HG03108 (cell line): ENCODE results near the gene CEP164.
"Not testable (repeated sequence)": the region's sequence is repeated elsewhere in the genome, so short reads cannot be mapped to it uniquely, and the experiment has no call there.

Experiments
- ATAC-seq: cut with Tn5 transposase; IDR thresholded peaks from one replicate; pipeline ENCODE4 v1.9.1; 2021; ENCODE audit warnings: moderate library complexity; ENCODE audit not compliant: unreplicated experiment

The CEP164 gene

GRCh38 chr11:117437791-117438130, 110.1 kb downstream of the CEP164 start:
- ATAC-seq = no peak

DNA sequence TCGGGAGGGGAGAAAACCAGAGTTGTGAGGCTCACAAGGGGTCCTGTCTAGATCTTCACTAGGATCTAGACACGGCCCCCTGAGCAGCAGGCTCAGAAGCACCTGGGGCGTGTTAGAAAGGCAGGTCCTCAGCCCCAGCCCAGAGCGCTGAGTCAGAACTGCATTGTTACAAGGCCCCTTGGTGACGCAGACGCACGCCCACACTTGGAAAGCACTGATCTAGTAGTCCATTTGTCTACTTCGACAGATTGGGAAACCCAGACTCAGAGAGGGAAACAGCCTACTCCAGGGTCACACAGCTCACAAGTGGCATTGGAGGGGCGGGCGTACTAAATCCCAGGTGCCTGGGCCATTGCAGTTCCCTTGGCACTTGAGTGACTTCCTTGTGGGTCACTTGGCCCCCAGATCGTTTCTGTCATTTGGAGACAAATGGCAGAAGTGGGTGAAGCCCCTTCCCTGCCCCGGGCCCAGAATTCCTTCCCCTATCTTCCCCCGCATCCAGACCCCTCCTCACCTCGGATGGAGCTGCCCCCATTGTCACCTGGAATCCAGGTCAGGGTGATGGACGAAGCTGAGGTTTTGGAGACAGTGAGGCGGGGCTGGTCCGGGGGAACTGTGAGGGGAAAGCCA, 110.8 kb downstream of the CEP164 start:
- no peak for ATAC-seq

DNA sequence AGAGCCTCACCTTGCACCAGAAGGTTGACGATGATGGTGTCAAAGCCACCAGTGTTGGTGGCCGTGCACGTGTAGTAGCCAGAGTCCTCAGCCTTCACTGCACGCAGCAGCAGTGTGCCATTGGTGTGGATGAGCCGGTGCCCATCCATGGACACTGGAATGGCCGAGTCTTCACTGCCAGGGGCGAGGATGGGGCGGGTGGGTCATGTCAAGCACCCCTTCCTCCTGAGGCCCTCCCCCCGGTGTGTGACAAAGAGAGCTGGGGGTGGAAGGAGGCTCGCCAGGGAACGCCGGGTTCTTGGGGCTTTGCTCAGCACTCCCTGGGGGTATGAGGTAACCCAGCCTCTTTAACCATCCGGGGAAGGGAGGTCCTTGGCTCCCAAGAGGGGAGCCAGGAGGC, 111.6 kb downstream of the CEP164 start:
- ATAC-seq = no peak

DNA sequence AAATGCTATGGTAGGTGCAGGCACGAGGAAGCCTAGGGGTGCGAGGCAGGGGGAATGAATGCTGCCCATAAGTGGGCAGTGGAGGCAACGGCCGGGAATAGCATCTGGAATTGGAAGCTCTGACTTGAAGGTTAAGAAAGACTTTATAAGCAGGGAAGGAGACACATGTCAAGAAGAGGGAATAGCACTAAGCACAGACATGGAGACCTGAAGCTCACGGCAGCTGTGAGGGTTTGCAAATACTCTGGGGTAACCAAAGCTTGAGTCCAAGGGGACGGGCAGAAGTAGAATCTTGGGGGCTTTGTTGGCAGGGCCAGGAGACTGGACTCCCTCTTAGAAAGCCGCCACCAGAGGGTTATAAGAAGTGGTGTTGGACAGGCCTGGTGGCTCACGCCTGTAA, 112.6 kb downstream of the CEP164 start:
- no peak for ATAC-seq

DNA sequence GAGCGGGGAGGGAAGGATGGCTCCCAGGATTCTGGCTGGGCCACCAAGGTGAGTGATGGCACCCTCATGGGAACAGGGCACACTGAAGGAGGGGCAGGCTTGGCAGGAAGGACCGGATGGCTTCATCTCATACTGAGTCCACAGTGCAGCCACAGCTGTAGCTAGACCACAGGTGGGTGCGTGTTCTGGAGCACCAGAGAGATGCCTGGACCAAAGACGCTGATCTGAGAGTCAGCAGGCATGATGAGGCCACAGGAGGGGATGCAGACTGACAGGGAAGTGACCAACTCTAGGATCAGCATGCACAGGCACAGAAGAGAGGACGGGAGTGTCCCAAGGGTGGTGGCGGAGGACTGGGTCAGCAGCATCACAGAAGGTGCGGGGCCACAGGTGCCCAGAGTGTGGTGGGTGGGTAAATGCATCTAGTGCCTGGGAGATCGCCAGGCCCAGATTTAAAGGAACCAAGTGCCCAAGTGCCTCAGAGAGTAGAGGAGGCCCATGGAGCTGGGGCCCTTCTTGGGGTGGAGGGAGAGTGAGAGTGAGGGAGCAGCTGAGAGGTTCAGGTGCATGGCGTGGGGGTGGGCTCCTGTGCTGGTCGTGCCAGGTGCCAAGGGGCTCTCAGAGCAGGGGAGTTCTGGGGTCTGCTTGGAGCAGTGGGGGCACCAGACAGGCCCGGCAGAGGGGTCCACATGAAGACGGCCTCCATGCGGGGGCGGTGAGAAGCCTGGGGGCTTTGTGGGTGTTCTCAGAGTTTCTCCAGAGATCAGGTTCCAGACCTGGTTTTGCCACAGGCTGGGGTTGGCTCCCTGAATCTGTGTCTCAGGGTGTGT, 113.7 kb downstream of the CEP164 start:
- no peak for ATAC-seq

DNA sequence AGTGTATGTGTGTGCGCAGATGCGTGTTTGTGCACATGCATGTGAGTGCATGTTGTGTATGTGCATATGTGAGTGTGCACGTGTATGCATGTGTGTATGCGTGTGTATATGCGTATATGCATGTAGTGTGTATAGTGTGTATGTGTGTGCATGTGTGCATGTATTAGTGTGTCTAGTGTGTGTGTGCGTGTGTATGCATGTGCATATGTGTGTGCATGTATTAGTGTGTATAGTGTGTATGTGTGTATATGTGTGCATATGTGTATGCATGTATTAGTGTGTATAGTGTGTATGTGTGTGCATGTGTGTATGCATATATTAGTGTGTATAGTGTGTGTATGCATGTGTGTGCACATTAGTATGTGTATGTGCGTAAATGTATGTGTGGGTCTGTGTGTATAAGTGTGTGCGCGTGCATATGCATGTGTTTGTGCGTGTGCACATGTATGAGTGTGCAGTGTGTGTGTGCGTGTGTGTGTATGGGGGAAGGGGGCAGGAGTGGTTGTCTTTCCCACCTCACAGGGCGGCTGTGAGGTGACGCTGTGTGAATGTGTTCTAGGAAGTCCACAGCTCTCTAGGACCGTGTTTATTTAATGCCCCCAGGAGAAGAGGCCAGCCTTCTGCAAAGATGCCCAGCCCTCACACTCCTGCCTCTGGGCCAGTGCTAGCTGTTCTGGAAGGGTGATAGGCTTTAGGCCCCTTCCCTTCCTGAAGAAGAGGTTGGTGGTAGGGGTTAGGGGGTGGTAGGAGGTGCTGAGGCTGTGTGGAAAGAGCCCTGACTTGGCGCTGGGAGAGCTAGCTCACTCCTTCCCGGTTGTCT, 114.6 kb downstream of the CEP164 start:
- ATAC-seq = no peak

DNA sequence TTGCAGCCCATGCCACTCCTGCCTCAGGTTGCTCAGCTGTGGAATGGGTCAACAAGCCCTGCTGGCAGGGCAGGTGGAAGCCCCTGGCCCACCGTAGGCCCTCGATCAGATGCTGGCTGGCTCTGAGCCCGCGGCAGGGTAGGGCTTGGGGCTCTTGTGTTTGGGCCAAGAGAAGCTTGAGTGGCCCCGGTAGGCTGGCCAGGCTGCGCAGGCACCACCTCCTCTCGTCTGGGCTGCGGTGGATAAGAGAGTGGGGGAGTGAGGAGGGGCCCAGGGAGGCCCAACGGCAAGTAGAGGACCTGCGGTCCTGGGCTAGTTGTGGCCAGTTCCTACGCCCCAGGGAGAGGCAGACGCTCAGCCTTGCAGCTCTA, 115.2 kb downstream of the CEP164 start:
- ATAC-seq = no peak

GRCh38 chr11:117443266-117444186, 115.9 kb downstream of the CEP164 start:
- no peak for ATAC-seq

DNA sequence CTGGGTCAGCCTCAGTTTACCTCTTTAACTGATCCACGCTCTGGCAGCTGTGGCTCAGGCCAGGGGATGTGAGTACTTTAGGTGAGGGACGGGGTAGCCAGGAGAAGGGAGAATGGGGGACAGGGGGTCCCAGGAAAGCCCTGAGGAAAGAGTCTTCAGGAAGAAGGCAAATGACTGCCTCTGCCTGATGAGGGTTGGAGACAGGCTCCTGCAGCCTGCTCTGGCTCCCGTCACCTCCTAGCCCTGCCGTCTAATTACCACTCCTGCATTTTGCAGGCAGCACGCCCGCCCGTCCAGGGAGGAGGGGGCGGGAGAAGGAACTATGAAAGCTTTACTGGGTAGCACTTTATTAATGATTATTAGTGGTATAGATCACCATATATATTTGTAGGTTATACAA, 116.6 kb downstream of the CEP164 start:
- no peak for ATAC-seq

DNA sequence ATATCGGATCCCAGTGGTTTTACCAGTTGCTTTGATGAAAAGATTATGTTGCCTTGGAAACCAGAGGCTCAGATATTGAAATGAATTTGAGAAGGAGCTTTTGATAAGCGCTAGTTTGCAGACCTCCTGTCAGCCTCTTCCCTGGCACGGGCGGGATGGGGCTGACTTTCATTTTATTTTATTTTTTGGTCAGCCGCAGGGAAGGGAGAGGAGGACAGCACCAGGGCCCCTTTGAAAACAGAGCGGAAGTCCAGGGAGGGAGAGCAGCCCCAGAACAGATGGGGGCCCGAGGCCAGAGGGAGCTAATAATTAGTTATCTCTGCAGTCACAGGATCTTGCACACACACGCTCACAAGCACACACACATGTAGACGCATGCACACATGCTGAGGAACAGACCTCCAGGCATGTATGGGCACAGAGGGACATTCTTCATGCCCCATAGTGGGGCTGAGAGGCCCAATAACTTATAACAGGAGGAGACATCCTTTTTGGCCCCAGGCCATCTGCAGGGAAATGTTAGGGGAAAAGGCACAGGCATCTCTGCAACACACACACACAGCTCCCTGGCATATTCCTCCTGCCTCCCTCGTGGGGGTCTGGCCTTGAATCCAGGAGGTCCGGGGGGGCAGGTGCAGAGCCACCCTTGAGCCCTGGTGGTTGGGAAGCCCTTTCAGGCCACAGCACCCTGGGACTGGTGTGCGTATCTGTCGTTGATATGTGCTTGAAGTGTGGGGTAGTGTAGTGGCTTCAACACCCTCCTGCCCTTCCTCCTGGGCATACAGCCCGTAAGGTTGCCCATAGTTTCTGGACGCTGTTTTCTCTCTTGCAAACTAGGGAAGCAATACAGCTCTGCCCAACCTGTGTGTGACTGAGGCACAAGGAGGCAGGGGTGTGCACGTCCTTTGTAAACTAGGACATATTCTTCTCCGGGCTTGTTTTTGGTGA, 117.3 kb downstream of the CEP164 start:
- ATAC-seq = no peak

- ATAC-seq = no peak
Measured at GRCh38 chr11:117449111-117449693, 121.5 kb downstream of the CEP164 start.

GRCh38 chr11:117453886-117454563, 126.4 kb downstream of the CEP164 start:
- no peak for ATAC-seq

- no peak for ATAC-seq
Measured at GRCh38 chr11:117454564-117454917, 126.9 kb downstream of the CEP164 start.

- ATAC-seq = peak; percentile 75
Measured at GRCh38 chr11:117456027-117456720, 128.5 kb downstream of the CEP164 start.

DNA sequence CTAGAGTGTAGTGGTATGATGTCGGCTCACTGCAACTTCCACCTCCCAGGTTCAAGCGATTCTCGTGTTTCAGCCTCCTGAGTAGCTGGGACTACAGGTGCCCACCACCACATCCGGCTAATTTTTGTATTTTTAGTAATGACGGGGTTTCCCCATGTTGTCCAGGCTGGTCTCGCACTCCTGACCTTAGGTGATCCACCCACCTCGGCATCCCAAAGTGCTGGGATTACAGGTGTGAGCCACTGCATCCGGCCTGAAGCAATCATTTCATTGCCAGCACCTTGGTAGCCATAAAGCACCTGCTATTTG, 129.0 kb downstream of the CEP164 start:
- ATAC-seq = not testable (repeated sequence)

- ATAC-seq = no peak
Measured at GRCh38 chr11:117457031-117457785, 129.6 kb downstream of the CEP164 start.

GRCh38 chr11:117457835-117458234, 130.2 kb downstream of the CEP164 start:
- no peak for ATAC-seq
